ENCODE data around the gene ZKSCAN5. TPM values are rescaled to one million over a fixed set of nuclear protein-coding genes. Genes with fewer than 3 reads are reported as not detected.
"Not testable (repeated sequence)": the region's sequence is repeated elsewhere in the genome, so short reads cannot be mapped to it uniquely, and the experiment has no call there.

The ZKSCAN5 gene
- total and polyA plus RNA-seq, 7 experiments from 2014 or later, result 4.1 to 11.0 (median 8.1) TPM

- H3K9me3 Mint-ChIP-seq, result no peaks in the 10 kb centered on the region
- POLR2A ChIA-PET, result no interaction called here
- H3K27me3 ChIP-seq (ENCODE audit: control insufficient read depth in 2 of 2, insufficient read depth in 2 of 2, low read length in 2 of 2), result no peaks in the 10 kb centered on the region
- peak overlapping the region in 8 of 9 donors; percentile 19 to 96 (median 70) for H3K27ac Mint-ChIP-seq
- peak overlapping the region in 3 of 10 donors; percentile 17 to 26 (median 18) for H3K4me3 Mint-ChIP-seq
- peaks cover 20 to 52% (median 24%) of the 10 kb centered on the region in 5 donors for H3K36me3 Mint-ChIP-seq
- CTCF ChIA-PET, result no interaction called here
- intact Hi-C loops (cut with micrococcal nuclease), result no loop called here
- peaks cover 0 to 58% (median 30%) of the 10 kb centered on the region in 3 experiments for H3K36me3 ChIP-seq (ENCODE audit: control insufficient read depth in 2 of 3, insufficient read depth in 3 of 3, low read length in 3 of 3)
- no peak overlapping the region for H3K4me3 ChIP-seq (ENCODE audit: low read length)
- peaks cover 8 to 20% of the 10 kb centered on the region in 2 donors for H3K4me1 ChIP-seq (ENCODE audit: control insufficient read depth in 2 of 2, insufficient read depth in 2 of 2, low read length in 2 of 2)
- no peak for DNase-seq
- H3K4me1 Mint-ChIP-seq, result peaks cover 25 to 58% (median 42%) of the 10 kb centered on the region in 7 donors
- no peaks in the 10 kb centered on the region for H3K27me3 Mint-ChIP-seq
- no peaks in the 10 kb centered on the region for H3K9me3 ChIP-seq (ENCODE audit: control insufficient read depth in 2 of 3, low read length in 3 of 3)
- no peak overlapping the region for H3K27ac ChIP-seq (ENCODE audit: low read depth, low read length)
- ATAC-seq, result no peak
Measured at GRCh38 chr7:99562114-99562784, 57.8 kb downstream of the ZKSCAN5 start.

DNA sequence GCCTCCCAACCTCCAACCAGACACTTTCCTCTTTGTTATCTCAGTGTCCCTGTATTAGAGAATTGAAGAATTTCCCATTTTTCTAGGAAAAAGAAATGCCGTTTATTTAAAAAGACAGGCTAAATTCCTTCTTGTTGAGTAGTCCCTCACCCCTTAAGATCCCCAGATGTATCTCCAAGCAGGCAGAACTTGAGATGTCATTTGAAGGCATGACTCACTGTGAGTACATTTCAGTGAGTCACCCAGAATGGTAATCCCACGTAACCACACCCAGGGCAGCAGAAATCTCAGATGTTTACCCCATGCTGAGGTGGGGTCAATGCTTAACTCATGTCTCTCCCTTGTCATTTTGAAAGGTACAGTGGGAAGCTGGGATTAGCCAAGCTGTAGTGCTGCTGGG is 58.4 kb downstream of the ZKSCAN5 start:
- ATAC-seq (no peak), DNase-seq (peak in 2 of 9 donors; percentile 13 to 47)
- Histone ChIP-seq H3K4me3 (ENCODE audit: low read length) (no peak overlapping the region), H3K27ac (ENCODE audit: low read depth, low read length) (no peak overlapping the region), H3K27me3 (ENCODE audit: control insufficient read depth in 2 of 2, insufficient read depth in 2 of 2, low read length in 2 of 2) (no peaks in the 10 kb centered on the region), H3K4me1 (ENCODE audit: control insufficient read depth in 2 of 2, insufficient read depth in 2 of 2, low read length in 2 of 2) (peaks cover 5 to 15% of the 10 kb centered on the region in 2 donors), H3K9me3 (ENCODE audit: control insufficient read depth in 2 of 3, low read length in 3 of 3) (no peaks in the 10 kb centered on the region), H3K36me3 (ENCODE audit: control insufficient read depth in 2 of 3, insufficient read depth in 3 of 3, low read length in 3 of 3) (peaks cover 0 to 58% (median 30%) of the 10 kb centered on the region in 3 experiments)
- intact Hi-C loops (cut with micrococcal nuclease), result no loop called here
- Mint-ChIP-seq H3K27ac (peak overlapping the region in 5 of 9 donors; percentile 19 to 96 (median 79)), H3K4me1 (peaks cover 25 to 52% (median 39%) of the 10 kb centered on the region in 7 donors), H3K9me3 (no peaks in the 10 kb centered on the region), H3K4me3 (peak overlapping the region in 1 of 10 donors; percentile 26), H3K27me3 (no peaks in the 10 kb centered on the region), H3K36me3 (peaks cover 20 to 48% (median 24%) of the 10 kb centered on the region in 5 donors)
- ChIA-PET POLR2A (no interaction called here), CTCF (no interaction called here)

- H3K9me3 ChIP-seq (ENCODE audit: control insufficient read depth in 2 of 3, low read length in 3 of 3), result no peaks in the 10 kb centered on the region
- Mint-ChIP-seq H3K4me3 (no peak overlapping the region), H3K4me1 (peaks cover 24 to 49% (median 39%) of the 10 kb centered on the region in 7 donors), H3K27ac (peak overlapping the region in 5 of 9 donors; percentile 20 to 76 (median 49)), H3K9me3 (no peaks in the 10 kb centered on the region), H3K27me3 (no peaks in the 10 kb centered on the region), H3K36me3 (peaks cover 19 to 47% (median 23%) of the 10 kb centered on the region in 5 donors)
- H3K36me3 ChIP-seq (ENCODE audit: control insufficient read depth in 2 of 3, insufficient read depth in 3 of 3, low read length in 3 of 3), result peaks cover 0 to 56% (median 30%) of the 10 kb centered on the region in 3 experiments
- no peak for DNase-seq
- POLR2A ChIA-PET, result no interaction called here
- no peak overlapping the region for H3K4me3 ChIP-seq (ENCODE audit: low read length)
- peaks cover 5 to 15% of the 10 kb centered on the region in 2 donors for H3K4me1 ChIP-seq (ENCODE audit: control insufficient read depth in 2 of 2, insufficient read depth in 2 of 2, low read length in 2 of 2)
- no peaks in the 10 kb centered on the region for H3K27me3 ChIP-seq (ENCODE audit: control insufficient read depth in 2 of 2, insufficient read depth in 2 of 2, low read length in 2 of 2)
- ATAC-seq, result no peak
- CTCF ChIA-PET, result no interaction called here
- H3K27ac ChIP-seq (ENCODE audit: low read depth, low read length), result no peak overlapping the region
- intact Hi-C loops (cut with micrococcal nuclease), result no loop called here
Measured at GRCh38 chr7:99563650-99564049, 59.2 kb downstream of the ZKSCAN5 start.

GRCh38 chr7:99568770-99569169 is 64.3 kb downstream of the ZKSCAN5 start:
- H3K9me3 Mint-ChIP-seq; H3K27ac Mint-ChIP-seq; H3K9me3 ChIP-seq (ENCODE audit: control insufficient read depth in 2 of 3, low read length in 3 of 3); DNase-seq; H3K4me3 Mint-ChIP-seq; H3K4me1 ChIP-seq (ENCODE audit: control insufficient read depth in 2 of 2, insufficient read depth in 2 of 2, low read length in 2 of 2); ATAC-seq; H3K4me3 ChIP-seq (ENCODE audit: low read length); H3K27ac ChIP-seq (ENCODE audit: low read depth, low read length); POLR2A ChIA-PET; H3K27me3 Mint-ChIP-seq; intact Hi-C loops (cut with micrococcal nuclease); H3K27me3 ChIP-seq (ENCODE audit: control insufficient read depth in 2 of 2, insufficient read depth in 2 of 2, low read length in 2 of 2); CTCF ChIA-PET: not testable (repeated sequence)
- Mint-ChIP-seq H3K36me3 (peaks cover 17 to 52% (median 46%) of the 10 kb centered on the region in 5 donors), H3K4me1 (peaks cover 8 to 21% (median 15%) of the 10 kb centered on the region in 7 donors)
- H3K36me3 ChIP-seq (ENCODE audit: control insufficient read depth in 2 of 3, insufficient read depth in 3 of 3, low read length in 3 of 3), result peaks cover 0 to 60% (median 12%) of the 10 kb centered on the region in 3 experiments

- Mint-ChIP-seq H3K36me3 (peaks cover 10 to 40% (median 34%) of the 10 kb centered on the region in 5 donors), H3K9me3 (no peaks in the 10 kb centered on the region), H3K4me1 (peaks cover 0 to 10% (median 6%) of the 10 kb centered on the region in 7 donors), H3K27me3 (no peaks in the 10 kb centered on the region), H3K4me3 (no peak overlapping the region), H3K27ac (peak overlapping the region in 6 of 9 donors; percentile 13 to 71 (median 59))
- POLR2A ChIA-PET, result interaction anchor here (2.0 kb wide), 1 partner anchor 12 kb away, joined by 10 read pairs; no protein-coding TSS in a partner anchor
- H3K4me3 ChIP-seq (ENCODE audit: low read length), result no peak overlapping the region
- DNase-seq (no peak), ATAC-seq (no peak)
- CTCF ChIA-PET, result no interaction called here
- no peaks in the 10 kb centered on the region for H3K4me1 ChIP-seq (ENCODE audit: control insufficient read depth in 2 of 2, insufficient read depth in 2 of 2, low read length in 2 of 2)
- no peaks in the 10 kb centered on the region for H3K9me3 ChIP-seq (ENCODE audit: control insufficient read depth in 2 of 3, low read length in 3 of 3)
- H3K36me3 ChIP-seq (ENCODE audit: control insufficient read depth in 2 of 3, insufficient read depth in 3 of 3, low read length in 3 of 3), result peaks cover 0 to 41% (median 0%) of the 10 kb centered on the region in 3 experiments
- no peaks in the 10 kb centered on the region for H3K27me3 ChIP-seq (ENCODE audit: control insufficient read depth in 2 of 2, insufficient read depth in 2 of 2, low read length in 2 of 2)
- H3K27ac ChIP-seq (ENCODE audit: low read depth, low read length), result no peak overlapping the region
- intact Hi-C loops (cut with micrococcal nuclease), result no loop called here
Measured at GRCh38 chr7:99571768-99572167, 67.3 kb downstream of the ZKSCAN5 start.

DNA sequence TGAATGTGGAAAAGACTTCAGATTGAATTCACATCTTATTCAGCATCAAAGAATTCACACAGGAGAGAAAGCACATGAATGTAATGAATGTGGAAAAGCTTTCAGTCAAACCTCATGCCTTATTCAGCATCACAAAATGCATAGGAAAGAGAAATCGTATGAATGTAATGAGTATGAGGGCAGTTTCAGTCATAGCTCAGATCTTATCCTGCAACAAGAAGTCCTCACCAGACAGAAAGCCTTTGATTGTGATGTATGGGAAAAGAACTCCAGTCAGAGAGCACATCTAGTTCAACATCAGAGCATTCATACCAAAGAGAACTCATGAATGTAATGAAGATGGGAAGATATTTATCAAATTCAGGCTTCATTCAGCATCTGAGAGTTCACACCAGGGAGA is 68.8 kb downstream of the ZKSCAN5 start:
- peaks cover 4 to 10% (median 6%) of the 10 kb centered on the region in 7 donors for H3K4me1 Mint-ChIP-seq
- peaks cover 10 to 40% (median 34%) of the 10 kb centered on the region in 5 donors for H3K36me3 Mint-ChIP-seq
- H3K27me3 ChIP-seq (ENCODE audit: control insufficient read depth in 2 of 2, insufficient read depth in 2 of 2, low read length in 2 of 2), result no peaks in the 10 kb centered on the region
- H3K36me3 ChIP-seq (ENCODE audit: control insufficient read depth in 2 of 3, insufficient read depth in 3 of 3, low read length in 3 of 3), result peaks cover 0 to 41% (median 0%) of the 10 kb centered on the region in 3 experiments
- DNase-seq, result no peak
- H3K4me3 Mint-ChIP-seq, result no peak overlapping the region
- ChIA-PET POLR2A (interaction anchor here (2.0 kb wide), 1 partner anchor 14 kb away, joined by 10 read pairs; no protein-coding TSS in a partner anchor), CTCF (no interaction called here)
- no peak overlapping the region for H3K27ac ChIP-seq (ENCODE audit: low read depth, low read length)
- intact Hi-C loops (cut with micrococcal nuclease), result no loop called here
- no peaks in the 10 kb centered on the region for H3K4me1 ChIP-seq (ENCODE audit: control insufficient read depth in 2 of 2, insufficient read depth in 2 of 2, low read length in 2 of 2)
- H3K27me3 Mint-ChIP-seq, result no peaks in the 10 kb centered on the region
- H3K27ac Mint-ChIP-seq, result peak overlapping the region in 2 of 9 donors; percentile 22 to 52
- H3K9me3 ChIP-seq (ENCODE audit: control insufficient read depth in 2 of 3, low read length in 3 of 3), result no peaks in the 10 kb centered on the region
- H3K4me3 ChIP-seq (ENCODE audit: low read length), result no peak overlapping the region
- ATAC-seq, result no peak
- H3K9me3 Mint-ChIP-seq, result no peaks in the 10 kb centered on the region

Measured in naive thymus-derived CD4-positive, alpha-beta T cell (primary cell).